Measurements from ENCODE around the gene OGDHL. TPM values are rescaled to one million over a fixed set of nuclear protein-coding genes. Genes with fewer than 3 reads are reported as not detected.
"Not testable (repeated sequence)": the region's sequence is repeated elsewhere in the genome, so short reads cannot be mapped to it uniquely, and the experiment has no call there.

Gene OGDHL
- total RNA-seq, 1 experiment from 2014 or later: 2.6 TPM

- H3F3A ChIP-seq (ENCODE audit: low read length, unreplicated experiment): no peaks in the 10 kb centered on the region
- TF ChIP-seq EZH2phosphoT487 (IDR thresholded peaks at IDR 0.05; ENCODE audit: borderline replicate concordance, low read length): no peak
- TF ChIP-seq CTCF (conservative IDR thresholded peaks at IDR 0.05; ENCODE audit: low read depth, low read length): no peak
- TF ChIP-seq EZH2 (IDR thresholded peaks at IDR 0.05; ENCODE audit: low read length, unreplicated experiment): no peak
- no peaks in the 10 kb centered on the region for H3K9me2 ChIP-seq (replicated peaks; ENCODE audit: low read length)
- peaks cover 58% of the 10 kb centered on the region for H3K27me3 ChIP-seq (ENCODE audit: low read length)
- POLR2A ChIA-PET (ENCODE audit: unreplicated experiment): no interaction called here
- no peaks in the 10 kb centered on the region for H3K9me3 ChIP-seq (ENCODE audit: low read length)
- CTCF ChIA-PET: no interaction called here
- H3K36me3 ChIP-seq (ENCODE audit: low read depth, low read length): no peaks in the 10 kb centered on the region
- H2AFZ ChIP-seq (ENCODE audit: low read length): no peak overlapping the region
- ATAC-seq (no peak), DNase-seq (no peak)
- intact Hi-C loops (cut with micrococcal nuclease): no loop called here
- no peak overlapping the region for H3K9ac ChIP-seq (ENCODE audit: low read length)
- no peak overlapping the region for H3K4me2 ChIP-seq (ENCODE audit: low read length)
- no TSS peak for BruUV-seq (replicated peaks)
- H3K4me3 ChIP-seq (ENCODE audit: low read length): no peak overlapping the region
- H3K27ac ChIP-seq (ENCODE audit: low read length): no peak overlapping the region
- no peaks in the 10 kb centered on the region for H4K20me1 ChIP-seq (ENCODE audit: low read length)
- H3K4me1 ChIP-seq (ENCODE audit: insufficient read depth, low read length): no peaks in the 10 kb centered on the region
- H3K79me2 ChIP-seq (ENCODE audit: low read length): no peaks in the 10 kb centered on the region
These were observed 14.7 kb upstream of the OGDHL start for GRCh38 chr10:49776851-49777250.

GRCh38 chr10:49775014-49775413, 12.9 kb upstream of the OGDHL start:
- no peaks in the 10 kb centered on the region for H3K36me3 ChIP-seq (ENCODE audit: low read depth, low read length)
- H3K4me1 ChIP-seq (ENCODE audit: insufficient read depth, low read length): no peaks in the 10 kb centered on the region
- H3K9me2 ChIP-seq (replicated peaks; ENCODE audit: low read length): no peaks in the 10 kb centered on the region
- H3K9me3 ChIP-seq (ENCODE audit: low read length): no peaks in the 10 kb centered on the region
- no peak overlapping the region for H3K4me3 ChIP-seq (ENCODE audit: low read length)
- no peak overlapping the region for H2AFZ ChIP-seq (ENCODE audit: low read length)
- H3K27me3 ChIP-seq (ENCODE audit: low read length): peaks cover 71% of the 10 kb centered on the region
- DNase-seq: no peak
- intact Hi-C loops (cut with micrococcal nuclease): no loop called here
- no peak overlapping the region for H3K9ac ChIP-seq (ENCODE audit: low read length)
- no peaks in the 10 kb centered on the region for H3F3A ChIP-seq (ENCODE audit: low read length, unreplicated experiment)
- TF ChIP-seq EZH2phosphoT487 (IDR thresholded peaks at IDR 0.05; ENCODE audit: borderline replicate concordance, low read length) (no peak), EZH2 (IDR thresholded peaks at IDR 0.05; ENCODE audit: low read length, unreplicated experiment) (no peak), CTCF (conservative IDR thresholded peaks at IDR 0.05; ENCODE audit: low read depth, low read length) (no peak)
- CTCF ChIA-PET: no interaction called here
- H3K79me2 ChIP-seq (ENCODE audit: low read length): no peaks in the 10 kb centered on the region
- H3K4me2 ChIP-seq (ENCODE audit: low read length): no peak overlapping the region
- POLR2A ChIA-PET (ENCODE audit: unreplicated experiment): no interaction called here
- no peak overlapping the region for H3K27ac ChIP-seq (ENCODE audit: low read length)
- no TSS peak for BruUV-seq (replicated peaks)
- H4K20me1 ChIP-seq (ENCODE audit: low read length): no peaks in the 10 kb centered on the region
- ATAC-seq: no peak

- H3K27me3 ChIP-seq (ENCODE audit: low read length): peaks cover 77% of the 10 kb centered on the region
- H3K9ac ChIP-seq (ENCODE audit: low read length); H3F3A ChIP-seq (ENCODE audit: low read length, unreplicated experiment); H3K4me3 ChIP-seq (ENCODE audit: low read length); BruUV-seq (replicated peaks); POLR2A ChIA-PET (ENCODE audit: unreplicated experiment); ATAC-seq; H3K9me3 ChIP-seq (ENCODE audit: low read length); H4K20me1 ChIP-seq (ENCODE audit: low read length); H3K27ac ChIP-seq (ENCODE audit: low read length); H3K36me3 ChIP-seq (ENCODE audit: low read depth, low read length); H3K4me1 ChIP-seq (ENCODE audit: insufficient read depth, low read length); H2AFZ ChIP-seq (ENCODE audit: low read length); H3K79me2 ChIP-seq (ENCODE audit: low read length); CTCF ChIA-PET; H3K9me2 ChIP-seq (replicated peaks; ENCODE audit: low read length); H3K4me2 ChIP-seq (ENCODE audit: low read length); DNase-seq; intact Hi-C loops (cut with micrococcal nuclease): not testable (repeated sequence)
These were observed 10.8 kb upstream of the OGDHL start for GRCh38 chr10:49772944-49773343.

- DNase-seq; ATAC-seq; H3K9me3 ChIP-seq (ENCODE audit: low read length); CTCF ChIA-PET; H3K4me1 ChIP-seq (ENCODE audit: insufficient read depth, low read length); H3F3A ChIP-seq (ENCODE audit: low read length, unreplicated experiment); H3K4me3 ChIP-seq (ENCODE audit: low read length); H3K36me3 ChIP-seq (ENCODE audit: low read depth, low read length); H3K27ac ChIP-seq (ENCODE audit: low read length); intact Hi-C loops (cut with micrococcal nuclease); H2AFZ ChIP-seq (ENCODE audit: low read length); H4K20me1 ChIP-seq (ENCODE audit: low read length); H3K4me2 ChIP-seq (ENCODE audit: low read length); H3K79me2 ChIP-seq (ENCODE audit: low read length); H3K9ac ChIP-seq (ENCODE audit: low read length); BruUV-seq (replicated peaks); H3K9me2 ChIP-seq (replicated peaks; ENCODE audit: low read length): not testable (repeated sequence)
- peaks cover 77% of the 10 kb centered on the region for H3K27me3 ChIP-seq (ENCODE audit: low read length)
- POLR2A ChIA-PET (ENCODE audit: unreplicated experiment): interaction anchor here (0.5 kb wide), 1 partner anchor 219 kb away, joined by 8 read pairs; no protein-coding TSS in a partner anchor
These were observed 8.9 kb upstream of the OGDHL start for GRCh38 chr10:49771046-49771445.
